ENCODE results near the gene SH3BP2.

DNA sequence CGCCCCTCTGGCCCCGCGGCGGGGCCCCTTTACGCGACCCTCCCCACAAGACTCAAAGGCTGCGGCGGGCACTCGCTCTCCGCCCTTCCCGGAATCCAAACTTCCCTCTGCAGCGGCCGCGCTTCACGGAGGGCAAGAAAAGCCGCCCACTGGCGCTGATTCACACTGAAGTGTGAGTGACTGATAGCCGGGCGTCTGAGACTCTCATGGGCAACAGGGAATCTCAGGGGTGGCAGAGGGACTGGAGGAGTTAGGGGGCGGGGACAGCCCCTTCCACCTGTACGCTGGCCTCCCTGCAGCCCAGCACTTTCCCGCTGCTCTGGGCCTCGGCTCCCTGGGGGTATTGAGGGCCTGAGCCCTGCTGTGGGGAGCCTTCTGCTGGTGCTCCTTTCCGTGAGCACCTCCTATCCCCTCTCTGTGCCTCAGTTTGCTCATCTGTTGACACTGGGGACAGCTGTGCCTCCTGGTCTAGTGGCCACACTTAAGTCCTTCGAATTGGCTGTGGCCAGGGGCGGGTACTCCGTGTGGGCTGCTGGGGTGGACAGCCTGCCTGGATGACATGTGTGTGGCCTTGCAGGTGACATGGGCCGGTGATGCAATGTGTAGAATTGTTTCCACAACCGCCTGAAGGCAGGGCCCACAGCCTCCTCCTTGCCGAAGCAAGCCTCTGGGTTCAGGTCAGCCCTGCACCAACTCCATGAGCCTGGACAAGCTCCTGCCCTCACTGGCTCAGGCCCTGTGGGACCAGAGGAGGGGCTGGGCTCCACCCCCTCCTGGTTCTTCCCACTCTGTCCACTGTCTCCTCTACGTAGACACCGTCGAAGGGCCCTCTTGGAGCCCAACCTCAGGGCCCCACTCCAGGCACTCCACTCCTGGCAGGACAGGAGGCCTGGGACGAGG is 951 bp downstream of the SH3BP2 start:
- TF ChIP-seq, protein P1, sequence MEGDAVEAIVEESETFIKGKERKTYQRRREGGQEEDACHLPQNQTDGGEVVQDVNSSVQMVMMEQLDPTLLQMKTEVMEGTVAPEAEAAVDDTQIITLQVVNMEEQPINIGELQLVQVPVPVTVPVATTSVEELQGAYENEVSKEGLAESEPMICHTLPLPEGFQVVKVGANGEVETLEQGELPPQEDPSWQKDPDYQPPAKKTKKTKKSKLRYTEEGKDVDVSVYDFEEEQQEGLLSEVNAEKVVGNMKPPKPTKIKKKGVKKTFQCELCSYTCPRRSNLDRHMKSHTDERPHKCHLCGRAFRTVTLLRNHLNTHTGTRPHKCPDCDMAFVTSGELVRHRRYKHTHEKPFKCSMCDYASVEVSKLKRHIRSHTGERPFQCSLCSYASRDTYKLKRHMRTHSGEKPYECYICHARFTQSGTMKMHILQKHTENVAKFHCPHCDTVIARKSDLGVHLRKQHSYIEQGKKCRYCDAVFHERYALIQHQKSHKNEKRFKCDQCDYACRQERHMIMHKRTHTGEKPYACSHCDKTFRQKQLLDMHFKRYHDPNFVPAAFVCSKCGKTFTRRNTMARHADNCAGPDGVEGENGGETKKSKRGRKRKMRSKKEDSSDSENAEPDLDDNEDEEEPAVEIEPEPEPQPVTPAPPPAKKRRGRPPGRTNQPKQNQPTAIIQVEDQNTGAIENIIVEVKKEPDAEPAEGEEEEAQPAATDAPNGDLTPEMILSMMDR (optimal IDR thresholded peaks at IDR 0.05 in 1 of 3, IDR thresholded peaks at IDR 0.05 in 1 of 3, conservative IDR thresholded peaks at IDR 0.05 in 1 of 3; ENCODE audit: extremely low read depth in 1 of 3, insufficient read depth in 2 of 3, low read length in 3 of 3): no peak
- TF ChIP-seq EZH2 (IDR thresholded peaks at IDR 0.05; ENCODE audit: low read length): no peak

Data from keratinocyte (primary cell).